HCT116 (cell line): ENCODE results near the gene FHIT.

Experiments used
- CTCF ChIP-seq, 3 experiments: fragments of 200-600 bp in 1 of 3; sonication (generic) in 1 of 3; IDR thresholded peaks in 2 of 3; conservative IDR thresholded peaks in 1 of 3; 2 replicates each; pipeline ENCODE4 v1.5.1; 2012 to 2017; ENCODE audit warnings: low read depth in 2 of 3, low read length in 2 of 3, antibody characterized with exemption in 1 of 3, borderline replicate concordance in 1 of 3, control low read depth in 1 of 3, mild to moderate bottlenecking in 1 of 3, mixed read lengths in 1 of 3, mixed run types in 1 of 3, moderate library complexity in 1 of 3; ENCODE audit not compliant: insufficient read depth in 1 of 3
- EZH2phosphoT487 ChIP-seq: fragments of 200-600 bp; IDR thresholded peaks from 2 replicates; pipeline ENCODE4 v1.6.1; 2018; ENCODE audit warnings: antibody characterized with exemption, borderline replicate concordance
- JUND ChIP-seq: IDR thresholded peaks from 2 replicates; pipeline ENCODE4 v1.6.1; 2012
- MAX ChIP-seq: IDR thresholded peaks from 2 replicates; pipeline ENCODE4 v1.6.1; 2012
- POLR2A ChIP-seq: IDR thresholded peaks from 2 replicates; pipeline ENCODE4 v1.7.0; 2011; ENCODE audit warnings: borderline replicate concordance; ENCODE audit not compliant: insufficient read depth, insufficient read length; ENCODE audit errors: extremely low read depth
- POLR2AphosphoS5 ChIP-seq: IDR thresholded peaks from 2 replicates; pipeline ENCODE4 v1.6.1; 2011; ENCODE audit warnings: mild to moderate bottlenecking, low read depth, low read length, moderate library complexity
- SIN3A ChIP-seq: IDR thresholded peaks from 2 replicates; pipeline ENCODE4 v1.6.1; 2012; ENCODE audit warnings: low read depth
- SRF ChIP-seq: IDR thresholded peaks from 2 replicates; pipeline ENCODE4 v1.6.1; 2012; ENCODE audit warnings: low read depth
- ZFX ChIP-seq: fragments of 450-650 bp; IDR thresholded peaks from 2 replicates; pipeline ENCODE4 v1.6.1; 2017

- TF ChIP-seq CTCF (IDR thresholded peaks at IDR 0.05 in 2 of 3, conservative IDR thresholded peaks at IDR 0.05 in 1 of 3; ENCODE audit: borderline replicate concordance in 1 of 3, insufficient read depth in 1 of 3, low read depth in 2 of 3, low read length in 2 of 3): no peak
- no peak for TF ChIP-seq MAX
- no peak for TF ChIP-seq JUND
- TF ChIP-seq SIN3A: no peak
- no peak for TF ChIP-seq POLR2A
- no peak for TF ChIP-seq SRF
- TF ChIP-seq EZH2phosphoT487: no peak
- no peak for TF ChIP-seq POLR2AphosphoS5
- TF ChIP-seq ZFX: no peak
Measured at GRCh38 chr3:61081554-61081953, 169.7 kb downstream of the FHIT start.
